ENCODE measurements around the gene IFIT5. TPM values are rescaled to one million over a fixed set of nuclear protein-coding genes. Genes with fewer than 3 reads are reported as not detected.

The IFIT5 gene
- total RNA-seq, 2 experiments from 2014 or later = 25.2 to 25.9 TPM

DNA sequence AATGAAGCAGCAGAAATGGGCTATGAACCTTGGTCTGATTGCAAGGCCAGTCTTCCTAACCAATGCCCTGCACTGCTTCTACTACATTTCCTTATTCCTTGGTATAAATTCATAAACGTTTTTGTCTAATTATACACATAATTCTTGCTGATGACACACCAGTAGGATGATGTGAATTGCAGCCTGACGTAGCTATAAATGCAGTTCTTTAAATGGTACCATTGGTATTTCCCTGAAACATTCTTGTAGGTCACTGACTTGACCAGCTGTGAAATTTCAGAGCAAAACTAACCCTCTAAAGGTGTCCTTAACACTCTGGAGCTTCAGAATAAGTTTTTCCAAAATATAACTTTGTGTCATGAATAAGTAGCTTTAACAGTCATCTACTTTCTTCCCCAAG, 50.8 kb downstream of the IFIT5 start:
- CTCF ChIA-PET = no interaction called here
- DNase-seq = no peak

DNA sequence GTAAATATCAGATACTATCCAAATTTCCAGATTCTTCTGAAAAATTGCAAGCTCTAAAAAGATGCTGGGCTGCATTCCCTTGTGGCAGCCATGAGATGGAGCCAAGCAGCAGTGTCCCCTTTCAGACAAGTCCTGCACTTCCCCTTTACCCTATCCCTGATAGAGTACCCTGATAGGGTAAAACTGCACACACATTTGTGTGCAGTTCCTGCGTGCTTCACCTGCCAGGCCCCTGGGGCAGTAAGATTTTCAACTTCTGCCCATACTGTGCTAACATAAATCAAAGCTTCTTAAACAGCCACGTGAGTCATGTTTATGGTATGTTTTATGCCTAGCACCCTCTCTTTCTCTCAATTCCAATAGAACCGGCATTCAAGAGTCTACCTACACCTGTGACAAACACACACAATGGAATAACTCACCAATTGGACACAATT, 52.2 kb downstream of the IFIT5 start:
- intact Hi-C loops (cut with DNase I, micrococcal nuclease) = no loop called here
- ATAC-seq (ENCODE audit: poor library complexity) = no peak
- CTCF ChIA-PET = interaction anchor here (0.5 kb wide), 1 partner anchor 26 kb away, joined by 3 read pairs; no protein-coding TSS in a partner anchor
- POLR2A ChIA-PET = interaction anchor here (0.5 kb wide), 1 partner anchor 192 kb away, joined by 3 read pairs; no protein-coding TSS in a partner anchor
- H3K27me3 Mint-ChIP-seq = no peaks in the 10 kb centered on the region
- Histone ChIP-seq H3K9me3 (ENCODE audit: control insufficient read depth in 1 of 2, insufficient read depth in 1 of 2, low read length in 2 of 2) (no peaks in the 10 kb centered on the region), H3K27me3 (ENCODE audit: control insufficient read depth in 1 of 2, insufficient read depth in 2 of 2, low read length in 2 of 2) (no peaks in the 10 kb centered on the region), H3K27ac (ENCODE audit: low read depth in 1 of 2, low read length in 2 of 2) (no peak overlapping the region), H3K4me1 (ENCODE audit: insufficient read depth, low read length) (no peaks in the 10 kb centered on the region), H3K36me3 (ENCODE audit: insufficient read depth, low read length) (no peaks in the 10 kb centered on the region), H3K4me3 (ENCODE audit: low read length) (no peak overlapping the region)
- DNase-seq = peak in 1 of 14 experiments; percentile 2
- H3K36me3 Mint-ChIP-seq (ENCODE audit: low read depth) = no peaks in the 10 kb centered on the region
- H3K27ac Mint-ChIP-seq = no peak overlapping the region
- H3K4me3 Mint-ChIP-seq = no peak overlapping the region
- TF ChIP-seq, protein P1, sequence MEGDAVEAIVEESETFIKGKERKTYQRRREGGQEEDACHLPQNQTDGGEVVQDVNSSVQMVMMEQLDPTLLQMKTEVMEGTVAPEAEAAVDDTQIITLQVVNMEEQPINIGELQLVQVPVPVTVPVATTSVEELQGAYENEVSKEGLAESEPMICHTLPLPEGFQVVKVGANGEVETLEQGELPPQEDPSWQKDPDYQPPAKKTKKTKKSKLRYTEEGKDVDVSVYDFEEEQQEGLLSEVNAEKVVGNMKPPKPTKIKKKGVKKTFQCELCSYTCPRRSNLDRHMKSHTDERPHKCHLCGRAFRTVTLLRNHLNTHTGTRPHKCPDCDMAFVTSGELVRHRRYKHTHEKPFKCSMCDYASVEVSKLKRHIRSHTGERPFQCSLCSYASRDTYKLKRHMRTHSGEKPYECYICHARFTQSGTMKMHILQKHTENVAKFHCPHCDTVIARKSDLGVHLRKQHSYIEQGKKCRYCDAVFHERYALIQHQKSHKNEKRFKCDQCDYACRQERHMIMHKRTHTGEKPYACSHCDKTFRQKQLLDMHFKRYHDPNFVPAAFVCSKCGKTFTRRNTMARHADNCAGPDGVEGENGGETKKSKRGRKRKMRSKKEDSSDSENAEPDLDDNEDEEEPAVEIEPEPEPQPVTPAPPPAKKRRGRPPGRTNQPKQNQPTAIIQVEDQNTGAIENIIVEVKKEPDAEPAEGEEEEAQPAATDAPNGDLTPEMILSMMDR (IDR thresholded peaks at IDR 0.05) = no peak
- no peaks in the 10 kb centered on the region for H3K4me1 Mint-ChIP-seq (ENCODE audit: low read depth)
- no peaks in the 10 kb centered on the region for H3K9me3 Mint-ChIP-seq

More for the DNA sequence above, 50.8 kb downstream of the IFIT5 start:
- Histone ChIP-seq H3K9me3 (ENCODE audit: control insufficient read depth in 1 of 2, insufficient read depth in 1 of 2, low read length in 2 of 2) (no peaks in the 10 kb centered on the region), H3K27me3 (ENCODE audit: control insufficient read depth in 1 of 2, insufficient read depth in 2 of 2, low read length in 2 of 2) (no peaks in the 10 kb centered on the region), H3K4me3 (ENCODE audit: low read length) (no peak overlapping the region), H3K4me1 (ENCODE audit: insufficient read depth, low read length) (no peaks in the 10 kb centered on the region), H3K36me3 (ENCODE audit: insufficient read depth, low read length) (no peaks in the 10 kb centered on the region), H3K27ac (ENCODE audit: low read depth in 1 of 2, low read length in 2 of 2) (no peak overlapping the region)
- Mint-ChIP-seq H3K27ac (no peak overlapping the region), H3K36me3 (ENCODE audit: low read depth) (no peaks in the 10 kb centered on the region), H3K4me1 (ENCODE audit: low read depth) (no peaks in the 10 kb centered on the region), H3K27me3 (peaks cover 4% of the 10 kb centered on the region), H3K9me3 (no peaks in the 10 kb centered on the region), H3K4me3 (no peak overlapping the region)
- intact Hi-C loops (cut with DNase I, micrococcal nuclease) = no loop called here
- POLR2A ChIA-PET = no interaction called here
- TF ChIP-seq, protein P1 (IDR thresholded peaks at IDR 0.05) = no peak
- ATAC-seq (ENCODE audit: poor library complexity) = no peak

DNA sequence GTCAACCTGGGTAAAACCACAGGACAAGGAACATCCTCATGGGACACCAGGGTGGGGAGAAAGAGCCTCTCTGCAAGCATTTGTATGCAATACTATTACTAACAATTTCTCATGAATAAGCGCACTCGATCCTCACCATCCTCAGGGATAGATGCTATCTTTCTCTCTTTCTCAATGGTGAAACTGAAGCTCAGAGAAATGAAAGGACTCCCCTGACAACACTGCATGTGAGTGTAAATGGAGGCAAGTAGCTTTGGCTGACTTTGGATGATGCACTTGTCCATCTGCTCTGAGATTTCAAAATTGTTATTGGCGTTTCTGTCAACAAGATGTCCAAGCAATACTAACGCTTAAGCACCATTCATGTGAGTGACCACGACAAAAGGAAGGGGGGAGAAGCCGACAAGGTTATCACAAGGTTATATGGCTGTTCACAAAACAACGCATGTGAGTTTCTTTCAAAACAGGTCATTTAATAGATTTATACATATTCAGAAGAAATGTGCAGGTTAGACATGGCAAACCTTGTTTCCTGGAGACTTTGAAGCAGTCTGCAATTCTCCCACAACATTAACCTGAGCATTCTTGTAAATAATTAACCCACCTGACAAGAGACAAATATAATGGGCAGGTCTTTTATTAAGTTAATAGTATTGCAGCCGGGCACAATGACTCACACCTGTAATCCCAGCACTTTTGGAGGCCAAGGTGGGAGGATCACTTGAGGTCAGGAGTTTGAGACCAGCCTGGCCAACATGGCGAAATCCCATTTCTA, 54.0 kb downstream of the IFIT5 start:
- Histone ChIP-seq H3K36me3 (ENCODE audit: insufficient read depth, low read length) (no peaks in the 10 kb centered on the region), H3K27me3 (ENCODE audit: control insufficient read depth in 1 of 2, insufficient read depth in 2 of 2, low read length in 2 of 2) (no peaks in the 10 kb centered on the region), H3K4me1 (ENCODE audit: insufficient read depth, low read length) (no peaks in the 10 kb centered on the region), H3K27ac (ENCODE audit: low read depth in 1 of 2, low read length in 2 of 2) (no peak overlapping the region), H3K9me3 (ENCODE audit: control insufficient read depth in 1 of 2, insufficient read depth in 1 of 2, low read length in 2 of 2) (no peaks in the 10 kb centered on the region), H3K4me3 (ENCODE audit: low read length) (no peak overlapping the region)
- Mint-ChIP-seq H3K27me3 (no peaks in the 10 kb centered on the region), H3K4me1 (ENCODE audit: low read depth) (no peaks in the 10 kb centered on the region), H3K36me3 (ENCODE audit: low read depth) (no peaks in the 10 kb centered on the region), H3K9me3 (no peaks in the 10 kb centered on the region), H3K27ac (no peak overlapping the region), H3K4me3 (no peak overlapping the region)
- TF ChIP-seq, protein P1 (IDR thresholded peaks at IDR 0.05) = no peak
- CTCF ChIA-PET = no interaction called here
- intact Hi-C loops (cut with DNase I, micrococcal nuclease) = no loop called here
- DNase-seq (no peak), ATAC-seq (ENCODE audit: poor library complexity) (no peak)
- POLR2A ChIA-PET = no interaction called here
